CD4-positive, alpha-beta T cell treated with Interleukin-15 for 4 hours (primary cell): ENCODE measurements around the gene DISC1.
"Not testable (repeated sequence)": the region's sequence is repeated elsewhere in the genome, so short reads cannot be mapped to it uniquely, and the experiment has no call there.

Experiments used
- DNase-seq: peaks from one replicate; pipeline ENCODE4 v3.0.0-alpha.2; 2020; ENCODE audit warnings: low spot score

The DISC1 gene

GRCh38 chr1:231931846-231932454 lies 305.4 kb downstream of the DISC1 start:
- peak; percentile 15 for DNase-seq

GRCh38 chr1:231933711-231934626 lies 307.4 kb downstream of the DISC1 start:
- no peak for DNase-seq

- no peak for DNase-seq
Observed at GRCh38 chr1:231934797-231935196, 308.2 kb downstream of the DISC1 start.

- DNase-seq, result no peak
Observed at GRCh38 chr1:231935856-231936255, 309.3 kb downstream of the DISC1 start.

GRCh38 chr1:231936983-231937775 lies 310.6 kb downstream of the DISC1 start:
- no peak for DNase-seq

GRCh38 chr1:231938211-231938610 lies 311.6 kb downstream of the DISC1 start:
- DNase-seq, result no peak

- DNase-seq, result no peak
Observed at GRCh38 chr1:231938711-231939110, 312.1 kb downstream of the DISC1 start.

GRCh38 chr1:231939118-231939517 lies 312.5 kb downstream of the DISC1 start:
- no peak for DNase-seq

- DNase-seq, result no peak
Observed at GRCh38 chr1:231940116-231940515, 313.5 kb downstream of the DISC1 start.

GRCh38 chr1:231940701-231941100 lies 314.1 kb downstream of the DISC1 start:
- no peak for DNase-seq

- no peak for DNase-seq
Observed at GRCh38 chr1:231943084-231943483, 316.5 kb downstream of the DISC1 start.

- DNase-seq, result not testable (repeated sequence)
Observed at GRCh38 chr1:231948102-231948501, 321.5 kb downstream of the DISC1 start.

GRCh38 chr1:231949277-231950091 lies 322.9 kb downstream of the DISC1 start:
- no peak for DNase-seq

GRCh38 chr1:231950331-231951128 lies 323.9 kb downstream of the DISC1 start:
- no peak for DNase-seq

- DNase-seq, result no peak
Observed at GRCh38 chr1:231951374-231951773, 324.8 kb downstream of the DISC1 start.

- no peak for DNase-seq
Observed at GRCh38 chr1:231952154-231952553, 325.6 kb downstream of the DISC1 start.

GRCh38 chr1:231953660-231954059 lies 327.1 kb downstream of the DISC1 start:
- no peak for DNase-seq

- no peak for DNase-seq
Observed at GRCh38 chr1:231954751-231955150, 328.2 kb downstream of the DISC1 start.

GRCh38 chr1:231957359-231957758 lies 330.8 kb downstream of the DISC1 start:
- no peak for DNase-seq

- DNase-seq, result no peak
Observed at GRCh38 chr1:231958448-231958847, 331.9 kb downstream of the DISC1 start.
